Spleen (tissue), 11 donors: ENCODE measurements around the gene YIPF2. TPM values are rescaled to one million over a fixed set of nuclear protein-coding genes. Genes with fewer than 3 reads are reported as not detected.

ENCODE experiments used
- DNase-seq: peaks from one replicate; pipeline ENCODE4 v3.0.0-alpha.2; 2020
- H3K27ac ChIP-seq, 8 donors: fragments of 200-600 bp; sonication (generic) in 7 of 8; 1 replicate in 4 of 8; 2 replicates in 4 of 8; pipeline versions ENCODE4 v1.5.0 to v1.8.0; 2016 to 2021; ENCODE audit warnings: inconsistent platforms in 4 of 8, mild to moderate bottlenecking in 4 of 8, moderate library complexity in 1 of 8
- H3K27me3 ChIP-seq, 7 donors: fragments of 200-600 bp; sonication (generic) in 6 of 7; replicated peaks in 1 of 7; 1 replicate in 4 of 7; 2 replicates in 3 of 7; pipeline versions ENCODE4 v1.5.0 to v1.8.0; 2016 to 2021; ENCODE audit warnings: inconsistent platforms in 3 of 7, mild to moderate bottlenecking in 1 of 7
- H3K36me3 ChIP-seq, 6 donors: fragments of 200-600 bp; sonication (generic) in 5 of 6; 1 replicate in 4 of 6; 2 replicates in 2 of 6; pipeline versions ENCODE4 v1.5.0 to v1.8.0; 2016 to 2021; ENCODE audit warnings: inconsistent platforms in 2 of 6
- H3K4me1 ChIP-seq, 6 donors: fragments of 200-600 bp; sonication (generic) in 5 of 6; 1 replicate in 3 of 6; 2 replicates in 3 of 6; pipeline versions ENCODE4 v1.5.0 to v1.8.0; 2016 to 2021; ENCODE audit warnings: inconsistent platforms in 3 of 6
- H3K4me3 ChIP-seq, 8 donors: fragments of 200-600 bp; sonication (generic) in 7 of 8; 1 replicate in 4 of 8; 2 replicates in 4 of 8; pipeline versions ENCODE4 v1.5.0 to v1.8.0; 2016 to 2021; ENCODE audit warnings: inconsistent platforms in 4 of 8, mild to moderate bottlenecking in 4 of 8, moderate library complexity in 2 of 8
- H3K9me3 ChIP-seq, 8 donors: fragments of 200-600 bp; sonication (generic) in 7 of 8; 1 replicate in 4 of 8; 2 replicates in 4 of 8; pipeline versions ENCODE4 v1.5.0 to v1.8.0; 2016 to 2021; ENCODE audit warnings: inconsistent platforms in 4 of 8
- CTCF ChIP-seq, 11 experiments: fragments of 200-600 bp in 7 of 11; fragments of 450-650 bp in 4 of 11; sonication (generic) in 4 of 11; IDR thresholded peaks in 8 of 11; conservative IDR thresholded peaks in 3 of 11; 1 replicate in 7 of 11; 2 replicates in 4 of 11; pipeline versions ENCODE4 v1.4.0 to v1.8.0; 2016 to 2021; ENCODE audit warnings: antibody characterized with exemption in 11 of 11, inconsistent platforms in 4 of 11, mild to moderate bottlenecking in 1 of 11
- POLR2A ChIP-seq, 3 donors: fragments of 450-650 bp; IDR thresholded peaks; one replicate each; pipeline ENCODE4 v1.5.1; 2017; ENCODE audit warnings: antibody characterized with exemption in 3 of 3, mild to moderate bottlenecking in 1 of 3
- POLR2AphosphoS5 ChIP-seq, 3 donors: sonication (generic); formaldehyde crosslinking; IDR thresholded peaks; one replicate each; pipeline ENCODE4 v1.5.1; 2017; ENCODE audit warnings: antibody characterized with exemption in 3 of 3
- WGBS, 5 donors: extraction: QIAGEN DNeasy Blood & Tissue Kit in 3 of 5; methylation state at CpG; one replicate each; pipeline versions ENCODE4 v1.1.5 to v1.1.7; 2013 to 2018; 5-methylcytosine and 5-hydroxymethylcytosine counted together
- intact Hi-C: fragments of 100-400 bp; cut with DNase I; formaldehyde crosslinking; loops from one replicate; pipeline ENCODE4 v1.15.0; 2023; ENCODE audit warnings: low total_unique reads
- polyA plus RNA-seq, 3 donors: library from polyadenylated mRNA; stranded (reverse); fragments of 200-250 nt; gene quantifications; one replicate each; pipeline ENCODE4 v1.2.1, GENCODE V29; 2013
- total RNA-seq, 7 donors: library from RNA; depleted of rRNA in 3 of 7; stranded (reverse); fragments of >200 nt in 3 of 7; fragmentation: NEBNext Ultra II Directional in 4 of 7; extraction: Animal tissue kit (Norgen Biotek cat#: 25700) in 4 of 7; gene quantifications; one replicate each; pipeline versions ENCODE4 v1.1.0 to v1.2.1, GENCODE V29; 2016 to 2021
- donor health status: healthy with polysubstance abuse.
- donor health status: DM: no; HTN: no; CAD: no; lungs with moderate emphysema.
- donor health status: DM: no; HTN: no; CAD: no.
- donor health status: Bipolar disorder and iron deficiency.
- donor health status: healthy.
- donor health status: DM: no; HTN: no; CAD: no.
- donor health status: DM: yes; HTN: yes; CAD: no.

The YIPF2 gene
- total and polyA plus RNA-seq, 10 donors = 12.5 to 42.3 (median 27.6) TPM

- DNase-seq = no peak
- H3K4me1 ChIP-seq = peaks cover 7 to 86% (median 49%) of the 10 kb centered on the region in 6 donors
- peaks cover 0 to 17% (median 0%) of the 10 kb centered on the region in 6 donors for H3K36me3 ChIP-seq
Observed at GRCh38 chr19:10872546-10873107, 55.8 kb downstream of the YIPF2 start.

More at GRCh38 chr19:10872546-10873107, 55.8 kb downstream of the YIPF2 start:
- Histone ChIP-seq H3K27me3 (peaks cover 0 to 4% (median 0%) of the 10 kb centered on the region in 7 donors), H3K27ac (peak overlapping the region in 6 of 8 donors; percentile 71 to 91 (median 84)), H3K9me3 (no peaks in the 10 kb centered on the region), H3K4me3 (peak overlapping the region; percentile 49 to 92 (median 68))
- 12 to 20% (median 18%) methylated on average over 16 of the region's 16 CpGs for WGBS, 5 donors
- intact Hi-C loops = no loop called here
- no peak for TF ChIP-seq POLR2A (IDR thresholded peaks at IDR 0.05)
- no peak for TF ChIP-seq POLR2AphosphoS5 (IDR thresholded peaks at IDR 0.05)
- peak in 1 of 11 experiments; percentile 3 for TF ChIP-seq CTCF (IDR thresholded peaks at IDR 0.05 in 8 of 11, conservative IDR thresholded peaks at IDR 0.05 in 3 of 11)

Other genes with a start within 250 kb of the YIPF2 start
- 10 to 100 TPM; 20.6 to 49.4 (median 33.6) TPM for gene QTRT1, start 227.2 kb downstream of the YIPF2 start, total RNA-seq
- 100 to 1,000 TPM in 2 of 3 donors, 10 to 100 TPM in 1; 65.3 to 114 (median 111) TPM for gene QTRT1, start 227.2 kb downstream of the YIPF2 start, polyA plus RNA-seq
- gene DNM2, start 210.6 kb downstream of the YIPF2 start, total RNA-seq = 100 to 1,000 TPM; 175 to 298 (median 197) TPM
- gene DNM2, start 210.6 kb downstream of the YIPF2 start, polyA plus RNA-seq = 100 to 1,000 TPM in 1 of 3 donors, 10 to 100 TPM in 2; 57.1 to 104 (median 89.0) TPM
- gene TMED1, start 92.4 kb downstream of the YIPF2 start, total RNA-seq = 10 to 100 TPM; 15.2 to 30.5 (median 18.7) TPM
- 10 to 100 TPM; 13.1 to 21.7 (median 19.8) TPM for gene TMED1, start 92.4 kb downstream of the YIPF2 start, polyA plus RNA-seq
- gene C19orf38, start 80.2 kb downstream of the YIPF2 start, total RNA-seq = 10 to 100 TPM; 11.7 to 48.1 (median 20.3) TPM
- 10 to 100 TPM; 10.2 to 15.9 (median 12.1) TPM for gene C19orf38, start 80.2 kb downstream of the YIPF2 start, polyA plus RNA-seq
- 10 to 100 TPM; 18.2 to 32.0 (median 29.4) TPM for gene CARM1, start 57.1 kb downstream of the YIPF2 start, total RNA-seq
- gene CARM1, start 57.1 kb downstream of the YIPF2 start, polyA plus RNA-seq = 10 to 100 TPM; 13.6 to 25.7 (median 13.7) TPM
- 10 to 100 TPM; 18.0 to 24.3 (median 21.3) TPM for gene TIMM29, start 172 bp upstream of the YIPF2 start, total RNA-seq
- 10 to 100 TPM in 2 of 3 donors, 1 to 10 TPM in 1; 6.8 to 15.1 (median 12.9) TPM for gene TIMM29, start 172 bp upstream of the YIPF2 start, polyA plus RNA-seq
- gene SMARCA4, start 32.4 kb upstream of the YIPF2 start, total RNA-seq = 10 to 100 TPM; 61.5 to 95.6 (median 67.0) TPM
- gene SMARCA4, start 32.4 kb upstream of the YIPF2 start, polyA plus RNA-seq = 10 to 100 TPM; 41.6 to 69.6 (median 58.4) TPM
- 100 to 1,000 TPM in 1 of 7 donors, 10 to 100 TPM in 6; 17.9 to 117 (median 49.0) TPM for gene LDLR, start 160.8 kb upstream of the YIPF2 start, total RNA-seq
- gene LDLR, start 160.8 kb upstream of the YIPF2 start, polyA plus RNA-seq = 10 to 100 TPM in 1 of 3 donors, 1 to 10 TPM in 2; 7.0 to 15.7 (median 7.8) TPM
- 1 to 10 TPM; 2.0 to 9.7 (median 3.6) TPM for gene SPC24, start 227.1 kb upstream of the YIPF2 start, total RNA-seq
- gene SPC24, start 227.1 kb upstream of the YIPF2 start, polyA plus RNA-seq = 1 to 10 TPM; 1.7 to 4.4 (median 3.9) TPM